GM18517 (cell line): ENCODE results near the gene POU2F1.

Experiments
- ATAC-seq: cut with Tn5 transposase; IDR thresholded peaks from one replicate; pipeline ENCODE4 v1.9.1; 2021; ENCODE audit warnings: mild to moderate bottlenecking, moderate library complexity; ENCODE audit not compliant: unreplicated experiment

Gene POU2F1

DNA sequence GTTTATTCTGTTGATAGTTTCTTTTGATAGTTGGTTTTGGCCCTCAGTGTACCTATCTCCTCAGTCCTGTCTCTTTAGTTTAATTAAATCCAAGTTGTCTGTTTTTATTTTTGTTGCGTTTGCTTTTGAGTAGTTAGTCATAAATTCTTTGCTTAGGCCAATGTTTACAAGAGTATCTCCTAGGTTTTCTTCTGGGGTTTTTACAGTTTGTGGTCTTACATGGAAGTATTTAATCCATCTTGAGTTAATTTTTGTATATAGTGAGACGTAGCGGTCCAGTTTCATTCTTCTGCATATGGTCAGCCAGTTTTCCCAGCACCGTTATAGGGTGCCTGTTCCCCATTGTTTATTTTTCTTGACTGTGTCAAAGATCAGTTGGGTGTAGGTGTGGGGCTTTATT, 139.4 kb downstream of the POU2F1 start:
- no peak for ATAC-seq

DNA sequence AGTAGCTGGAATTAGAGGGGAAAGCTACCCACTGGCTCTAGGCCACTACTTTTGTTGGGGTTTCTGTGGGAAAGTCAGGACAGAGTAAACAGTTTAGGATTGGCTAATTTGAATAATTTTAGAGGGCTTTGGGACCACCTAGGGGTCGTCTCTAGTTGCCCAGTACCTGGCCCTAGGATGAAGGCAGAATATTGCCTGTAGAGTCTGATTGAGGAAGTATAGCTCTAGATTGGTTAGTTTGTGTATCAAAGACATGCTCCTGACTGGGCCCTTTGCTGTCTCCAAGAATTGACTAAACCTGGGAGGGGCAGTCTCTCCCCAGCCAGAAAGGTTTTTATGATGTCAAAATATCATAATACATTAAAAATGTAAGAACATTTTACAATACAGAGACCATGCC, 142.0 kb downstream of the POU2F1 start:
- ATAC-seq, result no peak

DNA sequence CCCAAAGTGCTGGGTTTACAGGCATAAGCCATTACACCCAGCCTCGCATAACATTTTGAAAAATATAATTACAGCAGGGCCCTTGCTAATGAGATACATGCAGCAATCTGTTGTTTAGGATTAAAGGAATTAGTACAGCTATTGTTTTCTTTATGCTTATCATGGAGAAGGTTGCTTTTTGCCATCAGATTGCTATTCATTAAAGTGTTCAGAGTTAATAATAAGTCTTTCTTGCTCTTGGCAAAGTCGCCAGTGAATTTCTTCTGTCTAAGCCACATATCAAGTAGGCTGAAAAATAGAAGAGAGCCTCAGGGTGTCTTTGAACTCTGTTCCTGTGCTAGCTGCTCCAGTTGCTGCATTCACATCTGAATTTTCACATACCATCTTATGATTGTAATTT, 144.1 kb downstream of the POU2F1 start:
- no peak for ATAC-seq

DNA sequence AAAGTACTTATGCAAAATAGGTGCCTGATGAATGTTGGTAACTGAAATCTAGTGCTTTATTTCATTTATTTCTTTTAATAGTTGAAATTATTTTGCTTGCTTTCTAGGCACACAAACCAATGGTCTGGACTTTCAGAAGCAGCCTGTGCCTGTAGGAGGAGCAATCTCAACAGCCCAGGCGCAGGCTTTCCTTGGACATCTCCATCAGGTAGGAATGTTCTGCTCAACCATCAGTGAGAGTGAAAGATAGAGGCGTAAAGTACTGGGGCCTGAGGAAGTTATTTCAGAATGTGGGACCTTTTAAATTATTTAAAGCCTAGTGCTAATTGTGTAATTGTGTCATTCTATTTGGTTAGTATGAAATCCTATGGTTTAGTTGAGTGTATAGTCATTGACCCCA, 144.7 kb downstream of the POU2F1 start:
- ATAC-seq, result no peak

DNA sequence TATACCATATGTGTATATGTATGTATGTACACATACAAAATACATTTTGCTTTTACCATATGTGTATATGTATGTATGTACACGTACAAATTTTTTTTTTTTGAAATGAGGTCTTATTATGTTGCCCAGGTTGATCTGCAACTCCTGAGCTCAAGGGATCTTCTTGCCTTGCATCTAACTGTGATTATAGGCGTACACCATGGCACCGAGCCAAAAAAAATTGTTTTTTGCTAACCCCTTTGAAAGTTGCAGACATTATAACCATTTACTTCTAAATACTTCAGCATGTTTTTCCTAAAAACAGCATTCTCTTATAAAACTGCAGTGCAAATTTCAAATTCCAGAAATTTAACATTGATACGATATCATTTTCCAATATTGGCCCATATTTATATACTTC, 147.0 kb downstream of the POU2F1 start:
- ATAC-seq, result no peak

DNA sequence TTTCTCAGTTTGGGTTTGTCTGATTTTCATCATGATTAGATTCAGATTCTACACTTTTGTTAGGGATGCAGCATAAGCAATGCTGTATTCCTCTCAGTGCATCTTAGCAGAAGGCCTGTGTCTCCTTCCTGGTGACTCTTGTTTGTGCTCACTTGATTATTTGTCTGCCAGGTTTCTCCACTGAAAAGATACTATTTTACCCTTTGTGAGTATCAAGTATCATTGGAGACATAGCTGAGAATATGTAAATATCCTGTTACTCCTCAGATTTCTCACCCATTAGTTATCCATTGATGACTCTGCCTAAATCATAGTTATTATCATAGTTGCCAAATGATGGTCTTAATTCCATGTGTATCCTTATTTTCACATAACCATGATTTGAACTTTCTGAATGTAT, 148.5 kb downstream of the POU2F1 start:
- ATAC-seq, result no peak

DNA sequence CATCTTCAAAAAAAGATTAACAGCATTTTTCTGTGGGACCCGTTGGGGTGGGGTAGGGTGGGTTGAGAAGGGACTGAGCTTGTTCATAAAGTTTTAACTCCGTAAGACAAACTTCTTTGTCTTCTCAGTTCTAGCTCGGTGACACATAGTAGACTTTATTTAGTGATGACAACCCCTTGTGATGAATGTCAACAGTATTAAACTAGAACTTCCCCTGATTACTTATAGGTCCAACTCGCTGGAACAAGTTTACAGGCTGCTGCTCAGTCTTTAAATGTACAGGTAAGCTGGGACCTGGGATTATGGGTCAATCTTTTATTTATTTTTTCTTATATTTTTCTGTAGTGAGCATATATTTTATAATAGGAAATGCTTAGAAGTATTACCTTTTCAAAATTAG, 149.2 kb downstream of the POU2F1 start:
- no peak for ATAC-seq

DNA sequence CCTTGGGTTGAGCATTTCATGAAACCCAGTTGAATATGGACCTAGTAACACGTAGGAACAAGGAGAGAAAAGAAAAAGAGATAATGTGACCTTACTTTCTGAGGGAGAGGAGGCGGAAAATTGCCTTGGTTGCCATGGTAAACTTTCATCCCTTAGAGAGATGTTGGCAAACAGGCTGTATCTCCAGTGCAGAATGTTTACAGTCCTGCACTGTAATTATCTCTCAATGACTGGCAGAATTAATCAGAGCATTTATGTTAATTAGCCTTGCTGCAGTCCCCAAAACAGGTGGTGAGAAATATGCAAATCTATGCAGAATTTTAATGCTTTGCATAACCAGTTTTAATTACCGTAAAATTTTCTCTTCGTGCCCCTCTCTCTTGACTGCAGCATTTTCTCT, 150.3 kb downstream of the POU2F1 start:
- no peak for ATAC-seq

DNA sequence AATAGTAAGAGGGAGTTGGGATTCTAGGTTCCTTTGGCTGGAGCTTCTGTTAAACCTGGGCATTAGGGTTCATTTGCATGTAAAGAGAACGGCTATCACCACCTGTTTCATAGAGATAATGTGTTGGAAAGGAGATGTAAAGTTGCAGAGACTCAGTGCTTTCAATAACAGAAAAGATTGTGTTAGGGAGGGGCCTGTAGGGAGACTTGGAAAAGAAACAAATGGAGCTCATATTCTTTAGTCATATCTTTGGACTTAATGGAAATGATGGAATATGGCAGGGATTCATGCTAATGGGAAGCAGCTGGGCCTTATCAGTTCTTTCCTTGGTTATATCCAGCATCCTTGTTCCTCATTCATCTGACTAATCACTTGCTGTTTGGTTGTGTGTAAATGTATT, 152.7 kb downstream of the POU2F1 start:
- no peak for ATAC-seq

DNA sequence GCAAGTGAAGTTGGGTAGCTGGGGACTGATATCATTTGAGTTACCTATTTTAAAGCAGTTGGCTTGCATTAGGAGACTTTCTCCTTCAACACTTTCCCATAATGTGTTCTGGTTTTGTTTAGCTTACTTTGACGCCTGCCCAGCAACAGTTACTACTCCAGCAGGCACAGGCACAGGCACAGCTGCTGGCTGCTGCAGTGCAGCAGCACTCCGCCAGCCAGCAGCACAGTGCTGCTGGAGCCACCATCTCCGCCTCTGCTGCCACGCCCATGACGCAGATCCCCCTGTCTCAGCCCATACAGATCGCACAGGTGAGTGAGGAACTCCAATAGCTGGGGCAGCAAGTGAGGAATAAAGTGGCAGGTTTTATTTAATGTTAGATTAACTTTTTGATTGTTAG, 153.3 kb downstream of the POU2F1 start:
- no peak for ATAC-seq

DNA sequence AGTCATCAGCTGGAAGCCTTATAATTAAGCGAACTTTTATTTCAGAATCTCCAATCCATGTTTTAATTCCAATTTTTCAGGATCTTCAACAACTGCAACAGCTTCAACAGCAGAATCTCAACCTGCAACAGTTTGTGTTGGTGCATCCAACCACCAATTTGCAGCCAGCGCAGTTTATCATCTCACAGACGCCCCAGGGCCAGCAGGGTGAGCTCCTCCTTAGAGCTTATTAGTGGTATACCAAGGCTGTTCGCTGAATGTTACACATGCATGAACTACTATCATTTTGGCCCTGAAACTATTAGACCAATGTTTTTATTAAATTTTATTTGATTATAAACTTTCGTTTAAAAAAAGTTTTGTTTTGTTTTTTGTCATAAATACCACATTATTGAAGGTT, 155.3 kb downstream of the POU2F1 start:
- ATAC-seq, result no peak

DNA sequence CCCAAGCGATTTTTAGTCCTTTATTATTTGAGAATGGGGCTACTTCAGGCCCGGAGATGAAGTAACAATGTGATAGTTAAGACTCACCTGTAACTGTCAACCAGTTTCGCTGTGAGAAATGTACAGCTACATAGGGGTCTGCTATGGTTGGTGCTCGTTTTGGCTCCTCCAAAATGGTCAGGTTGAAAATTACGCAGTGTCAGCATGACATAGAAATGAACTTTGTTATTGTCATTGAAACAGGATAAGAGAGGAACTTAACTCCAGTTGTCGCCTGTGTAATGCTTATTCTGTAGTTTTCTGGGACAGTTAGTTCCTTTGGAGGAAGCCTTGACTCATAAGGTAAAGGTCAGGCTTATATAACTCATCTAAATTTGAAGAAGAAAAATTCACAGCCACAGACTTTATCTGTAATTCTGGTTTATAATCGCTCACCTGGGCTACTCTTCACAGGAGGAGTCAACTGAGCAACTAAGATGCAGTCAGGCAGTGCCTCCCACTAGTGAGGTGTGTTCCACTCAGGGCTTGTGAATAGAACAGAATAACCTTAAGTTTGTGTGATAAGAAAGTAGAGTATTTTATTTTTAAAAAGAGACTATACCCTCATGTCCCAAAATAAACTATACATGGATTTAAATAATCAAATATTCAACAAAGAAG, 166.7 kb downstream of the POU2F1 start:
- no peak for ATAC-seq

DNA sequence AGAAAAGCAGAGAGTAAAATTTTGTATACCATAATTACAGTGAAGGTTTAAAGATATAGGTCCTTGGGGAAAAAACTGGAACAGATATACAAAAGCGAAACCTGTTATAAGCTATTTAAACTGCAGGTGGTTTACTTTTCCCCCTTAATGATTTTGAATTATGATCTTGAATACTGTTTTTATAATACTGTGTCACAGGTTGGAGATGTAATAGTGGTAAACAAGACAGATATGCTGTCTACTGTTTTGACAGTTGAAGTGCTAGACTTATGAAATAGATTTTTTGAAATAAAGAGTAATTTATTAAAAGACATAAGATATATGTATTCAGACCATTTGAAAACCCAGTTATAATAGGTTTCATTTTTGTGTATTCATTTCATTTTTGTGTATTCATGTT, 168.3 kb downstream of the POU2F1 start:
- no peak for ATAC-seq

DNA sequence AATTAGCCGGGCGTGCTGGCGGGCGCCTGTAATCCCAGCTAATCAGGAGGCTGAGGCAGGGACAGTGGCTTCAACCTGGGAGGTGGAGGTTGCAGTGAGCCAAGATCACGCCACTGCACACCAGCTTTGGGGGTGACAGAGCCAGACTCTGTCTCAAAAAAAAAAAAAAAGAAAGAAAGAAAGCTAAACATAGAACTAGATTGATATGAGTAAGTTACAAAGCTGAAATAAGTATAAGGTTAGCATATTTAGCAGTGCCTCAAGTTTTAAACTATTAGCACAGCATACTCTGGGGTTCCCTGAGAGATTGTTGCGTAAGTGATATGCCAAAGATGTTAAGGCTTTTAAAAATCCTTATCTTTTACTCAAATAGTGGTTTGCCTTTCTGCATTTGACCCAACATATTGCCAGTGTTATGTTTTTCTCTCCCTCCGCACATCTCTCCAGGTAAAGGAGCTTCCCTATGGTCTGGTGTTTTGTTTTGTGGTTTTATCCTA, 171.6 kb downstream of the POU2F1 start:
- ATAC-seq, result no peak

DNA sequence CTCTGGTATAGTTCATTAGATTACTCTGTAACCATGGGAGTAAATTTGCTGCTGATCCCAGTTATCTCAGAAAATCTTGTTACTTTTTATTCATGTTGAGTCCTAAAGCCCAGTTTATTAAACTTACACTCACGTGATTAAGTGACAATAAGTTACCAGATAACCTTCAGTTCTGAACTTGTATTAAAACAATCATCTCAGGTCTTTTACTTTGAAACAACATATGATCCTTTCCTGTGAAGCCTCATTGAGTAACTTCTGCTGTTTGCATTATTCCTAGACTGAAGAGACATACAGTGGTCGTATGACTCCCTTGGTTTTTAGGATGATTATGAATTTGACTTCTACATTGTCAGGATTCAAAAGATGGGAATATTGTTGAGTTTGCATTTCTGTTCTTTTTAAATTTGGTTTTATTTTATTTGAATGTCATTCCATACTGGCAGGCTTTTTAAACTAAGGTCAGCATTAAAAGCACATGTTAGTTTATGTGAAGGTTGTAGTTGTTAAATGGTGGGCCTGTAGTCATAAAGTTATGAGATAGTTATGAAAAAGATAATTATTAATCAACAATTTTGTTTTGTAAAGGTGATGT, 179.8 kb downstream of the POU2F1 start:
- no peak for ATAC-seq

DNA sequence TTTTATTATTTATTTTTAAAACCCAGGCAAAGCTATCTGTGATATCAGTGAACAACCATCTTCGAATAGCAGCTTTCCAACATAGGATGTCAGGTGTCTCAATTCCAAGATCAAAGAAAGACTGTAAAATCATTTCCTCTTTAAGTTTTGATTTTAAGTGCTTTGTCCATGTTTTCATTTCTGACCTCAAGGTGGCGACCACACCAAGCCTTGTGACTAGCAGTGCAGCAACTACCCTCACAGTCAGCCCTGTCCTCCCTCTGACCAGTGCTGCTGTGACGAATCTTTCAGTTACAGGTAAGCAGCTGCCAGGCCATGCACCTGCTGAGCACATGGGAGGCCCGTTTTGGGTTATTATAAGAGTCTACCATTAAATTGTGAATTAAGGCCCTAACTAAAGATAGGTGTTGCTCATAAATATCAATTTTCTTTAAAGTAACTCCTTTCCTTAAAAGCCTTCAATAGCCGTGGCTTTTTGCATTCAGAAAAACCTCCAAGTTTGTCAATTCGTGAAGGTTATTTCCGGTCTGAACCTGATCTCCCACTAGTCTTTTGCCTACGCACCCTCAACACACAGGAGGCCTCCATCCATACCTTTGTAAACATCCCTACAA, 180.7 kb downstream of the POU2F1 start:
- ATAC-seq, result no peak

DNA sequence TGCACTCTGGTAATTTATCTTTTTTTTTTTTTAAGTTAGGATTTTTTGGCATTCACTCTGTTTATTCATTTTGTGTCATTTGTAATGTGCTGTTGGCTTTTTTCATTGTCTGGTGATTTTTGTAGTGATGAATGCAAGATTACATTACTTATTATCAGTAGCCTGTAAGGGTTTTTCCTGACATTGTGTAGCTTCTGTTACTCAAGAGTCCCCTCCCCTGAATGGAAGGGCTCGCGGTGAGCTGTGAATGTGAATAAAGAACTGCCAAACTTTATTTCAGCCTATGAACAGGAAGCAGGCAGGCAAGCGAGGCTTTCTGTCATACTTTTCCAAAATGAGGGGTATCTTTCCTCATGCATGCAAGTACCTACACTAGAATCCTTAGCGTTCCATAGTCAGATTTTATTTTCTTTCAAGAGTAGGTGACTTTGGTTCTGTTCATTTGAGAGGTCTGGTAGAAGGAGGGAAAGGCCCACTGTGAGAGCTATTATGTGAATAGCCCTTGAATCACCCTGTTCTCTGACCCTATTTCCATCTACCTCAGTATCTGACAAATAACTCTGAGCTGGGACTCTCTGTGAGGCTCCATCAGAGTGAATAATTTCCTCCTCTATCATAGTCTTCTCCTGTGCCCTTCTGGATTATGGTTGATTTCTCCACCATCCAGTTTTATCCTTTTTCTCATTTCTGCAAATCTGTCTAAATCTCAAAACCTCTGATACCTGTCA, 183.6 kb downstream of the POU2F1 start:
- ATAC-seq, result no peak

DNA sequence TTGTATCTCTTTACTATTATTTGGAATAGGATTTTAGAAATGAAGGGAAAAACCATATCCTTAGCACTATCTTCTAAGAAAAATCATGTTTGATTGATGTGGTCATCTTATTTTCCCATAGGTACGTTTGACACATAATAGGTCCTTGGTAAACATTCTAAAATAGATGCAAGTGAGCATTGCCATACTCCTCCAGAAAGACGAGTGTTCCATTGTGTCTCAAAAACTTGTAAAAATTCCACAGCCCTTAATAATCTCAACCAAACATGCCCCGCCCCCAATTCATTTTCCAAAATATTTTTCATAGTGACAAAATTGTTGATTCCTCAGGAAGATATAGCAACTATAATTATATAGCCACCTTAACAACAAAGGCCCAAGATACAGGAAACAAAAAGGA, 184.2 kb downstream of the POU2F1 start:
- ATAC-seq, result no peak

DNA sequence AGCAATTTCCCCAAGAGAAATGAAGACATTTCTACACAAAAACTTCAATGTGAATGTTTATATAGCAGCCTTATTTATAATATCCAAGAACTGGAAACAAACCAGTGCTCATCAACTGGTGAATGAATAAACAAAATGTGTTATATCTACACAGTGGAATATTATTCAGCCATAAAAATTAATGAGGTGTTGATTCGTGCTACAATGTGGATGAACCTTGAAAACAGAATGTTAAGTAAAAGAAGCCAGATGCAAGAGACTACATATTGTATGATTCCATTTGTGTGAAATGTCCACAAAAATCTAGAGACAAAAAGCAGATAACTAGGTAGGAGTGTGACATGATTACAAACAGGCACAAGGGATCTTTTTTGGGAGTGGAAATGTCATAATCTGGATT, 187.7 kb downstream of the POU2F1 start:
- no peak for ATAC-seq

DNA sequence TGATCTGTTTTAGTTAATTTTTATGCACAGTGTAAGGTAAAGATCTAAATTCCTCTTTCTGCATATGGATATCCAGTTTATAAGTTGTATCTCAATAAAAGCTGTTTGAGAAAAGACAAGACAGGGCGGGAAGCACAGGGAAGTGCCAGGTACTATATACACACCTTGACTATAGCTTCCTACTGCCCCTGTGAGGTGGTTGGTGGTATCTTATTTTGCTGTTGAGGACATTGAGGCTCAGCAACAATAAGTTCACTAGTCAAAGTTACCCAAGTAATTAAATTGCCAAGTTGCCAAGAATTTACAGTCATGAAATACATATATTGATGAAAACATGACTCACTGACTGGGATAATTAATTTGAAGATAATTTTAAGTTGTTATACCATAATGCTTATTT, 188.5 kb downstream of the POU2F1 start:
- no peak for ATAC-seq

DNA sequence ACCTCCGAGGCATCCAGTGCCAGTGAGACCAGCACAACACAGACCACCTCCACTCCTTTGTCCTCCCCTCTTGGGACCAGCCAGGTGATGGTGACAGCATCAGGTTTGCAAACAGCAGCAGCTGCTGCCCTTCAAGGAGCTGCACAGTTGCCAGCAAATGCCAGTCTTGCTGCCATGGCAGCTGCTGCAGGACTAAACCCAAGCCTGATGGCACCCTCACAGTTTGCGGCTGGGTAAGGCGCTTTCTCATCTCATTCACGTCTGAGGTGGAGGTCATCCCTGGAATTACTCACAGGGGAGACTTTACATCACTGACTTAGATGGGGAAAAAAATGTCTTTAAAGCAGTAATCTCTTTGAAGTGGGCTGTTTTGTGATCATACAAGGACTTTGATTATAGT, 191.4 kb downstream of the POU2F1 start:
- no peak for ATAC-seq

DNA sequence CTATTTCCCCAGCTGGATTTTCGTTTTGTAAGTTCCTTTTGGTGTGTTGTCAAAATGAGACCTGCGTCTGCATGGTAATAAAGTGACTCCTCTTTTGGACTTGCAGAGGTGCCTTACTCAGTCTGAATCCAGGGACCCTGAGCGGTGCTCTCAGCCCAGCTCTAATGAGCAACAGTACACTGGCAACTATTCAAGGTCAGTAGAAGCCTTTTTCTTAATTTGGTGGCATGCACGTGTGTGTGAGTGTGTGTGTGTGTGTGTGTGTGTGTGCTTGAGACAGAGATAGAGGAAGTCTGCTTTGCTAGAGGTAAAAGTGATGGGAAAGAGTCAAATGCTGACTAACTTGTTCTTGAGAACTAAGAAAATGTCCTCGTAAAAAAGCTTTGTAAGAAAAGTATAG, 192.2 kb downstream of the POU2F1 start:
- ATAC-seq, result no peak
